ENCODE measurements around the gene FHIT.

GRCh38 chr3:61055447-61055846, 195.8 kb downstream of the FHIT start:
- no peak for TF ChIP-seq TAF1 (IDR thresholded peaks at IDR 0.05; ENCODE audit: borderline replicate concordance, low read depth, low read length)
- no peak for TF ChIP-seq POLR2AphosphoS5 (IDR thresholded peaks at IDR 0.05; ENCODE audit: low read depth, low read length)

All from GM12892 (cell line).